Osteocyte (in vitro differentiated cells): ENCODE data around the gene FRMD7. TPM values are rescaled to one million over a fixed set of nuclear protein-coding genes. Genes with fewer than 3 reads are reported as not detected.

ENCODE experiments used
- DNase-seq: peaks from one replicate; pipeline ENCODE4 v3.0.0; 2021; ENCODE audit warnings: mixed read lengths; ENCODE audit not compliant: unreplicated experiment; ENCODE audit errors: extremely low spot score
- H3K27ac Mint-ChIP-seq: one replicate; pipeline ENCODE4 v1.8.0; 2021; ENCODE audit warnings: mild to moderate bottlenecking, mixed read lengths; ENCODE audit not compliant: unreplicated experiment
- H3K27me3 Mint-ChIP-seq: one replicate; pipeline ENCODE4 v1.8.0; 2021; ENCODE audit warnings: mixed read lengths; ENCODE audit not compliant: unreplicated experiment
- H3K36me3 Mint-ChIP-seq: one replicate; pipeline ENCODE4 v1.8.0; 2021; ENCODE audit warnings: mixed read lengths; ENCODE audit not compliant: unreplicated experiment
- H3K4me1 Mint-ChIP-seq: one replicate; pipeline ENCODE4 v1.8.0; 2021; ENCODE audit warnings: mixed read lengths; ENCODE audit not compliant: unreplicated experiment
- H3K4me3 Mint-ChIP-seq: one replicate; pipeline ENCODE4 v1.8.0; 2021; ENCODE audit warnings: mild to moderate bottlenecking, moderate library complexity, mixed read lengths; ENCODE audit not compliant: unreplicated experiment
- H3K9me3 Mint-ChIP-seq: one replicate; pipeline ENCODE4 v1.8.0; 2021; ENCODE audit warnings: mixed read lengths; ENCODE audit not compliant: unreplicated experiment
- total RNA-seq: library from RNA; stranded (reverse); gene quantifications from 2 replicates; pipeline ENCODE4 v1.2.1, GENCODE V29; 2021
- TF ChIP-seq, protein P1 (sequence below): fragments of 200-600 bp; sonication (generic); IDR thresholded peaks from 2 replicates; pipeline ENCODE4 v1.5.0; 2021; ENCODE audit warnings: antibody characterized with exemption, mild to moderate bottlenecking, moderate library complexity

The FRMD7 gene
- total RNA-seq, 1 donor from 2014 or later, result 0.30 TPM

DNA sequence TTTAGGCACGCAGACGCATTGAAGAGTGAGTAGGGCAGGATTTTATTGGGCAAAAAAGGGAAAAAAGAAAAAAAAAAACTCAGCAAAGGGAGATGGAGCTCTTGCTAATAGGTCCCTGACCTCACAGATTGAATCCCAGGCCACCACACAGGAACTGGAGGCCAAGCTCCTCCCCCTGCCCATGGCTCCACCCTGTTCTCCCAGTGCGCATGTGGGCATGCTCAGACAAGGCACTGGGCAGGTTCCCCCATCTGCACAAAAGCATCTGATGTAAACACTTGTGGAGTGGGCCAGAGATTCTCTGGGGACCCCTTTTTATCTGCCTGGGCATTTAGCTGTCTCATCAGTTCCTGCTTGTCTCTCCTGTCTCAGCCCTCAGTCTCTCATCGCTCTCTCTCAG is 9.5 kb downstream of the FRMD7 start:
- no peak for DNase-seq
- H3K4me3 Mint-ChIP-seq, result no peak overlapping the region
- H3K36me3 Mint-ChIP-seq, result peaks cover 2% of the 10 kb centered on the region
- H3K27me3 Mint-ChIP-seq, result no peaks in the 10 kb centered on the region
- TF ChIP-seq, protein P1, sequence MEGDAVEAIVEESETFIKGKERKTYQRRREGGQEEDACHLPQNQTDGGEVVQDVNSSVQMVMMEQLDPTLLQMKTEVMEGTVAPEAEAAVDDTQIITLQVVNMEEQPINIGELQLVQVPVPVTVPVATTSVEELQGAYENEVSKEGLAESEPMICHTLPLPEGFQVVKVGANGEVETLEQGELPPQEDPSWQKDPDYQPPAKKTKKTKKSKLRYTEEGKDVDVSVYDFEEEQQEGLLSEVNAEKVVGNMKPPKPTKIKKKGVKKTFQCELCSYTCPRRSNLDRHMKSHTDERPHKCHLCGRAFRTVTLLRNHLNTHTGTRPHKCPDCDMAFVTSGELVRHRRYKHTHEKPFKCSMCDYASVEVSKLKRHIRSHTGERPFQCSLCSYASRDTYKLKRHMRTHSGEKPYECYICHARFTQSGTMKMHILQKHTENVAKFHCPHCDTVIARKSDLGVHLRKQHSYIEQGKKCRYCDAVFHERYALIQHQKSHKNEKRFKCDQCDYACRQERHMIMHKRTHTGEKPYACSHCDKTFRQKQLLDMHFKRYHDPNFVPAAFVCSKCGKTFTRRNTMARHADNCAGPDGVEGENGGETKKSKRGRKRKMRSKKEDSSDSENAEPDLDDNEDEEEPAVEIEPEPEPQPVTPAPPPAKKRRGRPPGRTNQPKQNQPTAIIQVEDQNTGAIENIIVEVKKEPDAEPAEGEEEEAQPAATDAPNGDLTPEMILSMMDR, result no peak
- H3K4me1 Mint-ChIP-seq, result peaks cover 48% of the 10 kb centered on the region
- peak overlapping the region; percentile 95 for H3K27ac Mint-ChIP-seq
- H3K9me3 Mint-ChIP-seq, result no peaks in the 10 kb centered on the region

DNA sequence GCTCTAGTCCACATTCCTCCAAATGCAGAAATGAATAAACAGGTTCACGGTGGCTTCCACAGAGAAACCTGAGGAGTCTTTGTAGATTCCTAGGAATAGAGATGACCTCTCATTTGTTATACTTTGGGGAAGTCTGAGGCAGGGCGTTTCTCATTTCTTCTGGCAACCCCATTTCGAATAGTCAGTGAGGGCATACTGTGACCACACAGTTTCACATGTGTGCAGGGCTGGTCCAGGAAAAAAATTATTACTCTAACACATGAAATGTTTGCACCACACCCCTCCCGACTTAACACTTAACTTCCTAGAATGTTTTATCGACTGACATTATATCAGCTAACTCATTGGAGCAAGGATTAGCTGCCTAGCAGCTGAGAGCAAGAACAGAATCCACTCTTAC is 12.0 kb downstream of the FRMD7 start:
- no peak for DNase-seq
- Mint-ChIP-seq H3K27me3 (no peaks in the 10 kb centered on the region), H3K27ac (peak overlapping the region; percentile 15), H3K4me3 (no peak overlapping the region), H3K36me3 (no peaks in the 10 kb centered on the region), H3K9me3 (no peaks in the 10 kb centered on the region), H3K4me1 (peaks cover 44% of the 10 kb centered on the region)
- TF ChIP-seq, protein P1, result no peak

DNA sequence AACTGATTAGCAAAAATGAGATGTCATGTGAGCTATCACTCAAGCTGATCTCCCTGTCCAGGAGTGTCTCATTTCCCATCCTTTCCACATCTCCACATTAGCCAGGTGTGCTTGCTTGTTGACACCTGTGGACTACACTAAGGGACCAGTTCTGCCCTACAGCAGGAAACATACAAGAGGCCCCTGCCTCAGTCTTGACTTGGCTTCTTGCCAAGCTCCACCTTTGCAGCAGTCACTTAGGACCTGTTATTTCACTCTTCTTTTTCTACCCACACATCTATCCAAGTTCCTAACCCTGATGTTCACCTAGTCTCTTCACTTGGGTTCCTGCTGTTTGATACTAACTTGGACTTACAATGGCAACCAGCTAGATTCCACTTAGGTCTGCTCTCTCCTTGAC is 13.2 kb downstream of the FRMD7 start:
- TF ChIP-seq, protein P1, result no peak
- no peak overlapping the region for H3K4me3 Mint-ChIP-seq
- H3K36me3 Mint-ChIP-seq, result no peaks in the 10 kb centered on the region
- H3K9me3 Mint-ChIP-seq, result no peaks in the 10 kb centered on the region
- no peaks in the 10 kb centered on the region for H3K27me3 Mint-ChIP-seq
- no peak overlapping the region for H3K27ac Mint-ChIP-seq
- H3K4me1 Mint-ChIP-seq, result peaks cover 32% of the 10 kb centered on the region
- no peak for DNase-seq

DNA sequence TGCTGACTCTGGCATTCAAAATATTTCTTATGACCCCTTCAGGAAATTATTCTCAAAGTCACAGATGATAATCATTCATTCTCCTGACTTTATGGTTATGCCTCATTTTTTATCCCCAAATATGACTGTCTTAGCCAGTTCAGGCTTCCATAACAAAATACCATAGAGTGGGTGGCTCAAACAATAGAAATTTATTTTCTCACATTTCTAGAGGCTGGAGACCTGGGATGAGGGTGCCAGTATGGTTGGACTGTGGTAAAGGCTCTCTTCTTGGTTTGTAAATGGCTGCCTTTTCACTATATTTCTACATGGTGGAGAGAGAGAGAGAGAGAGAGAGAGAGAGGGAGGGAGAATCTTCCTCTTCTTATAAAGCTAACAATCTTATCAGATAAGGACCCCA is 20.5 kb downstream of the FRMD7 start:
- no peaks in the 10 kb centered on the region for H3K36me3 Mint-ChIP-seq
- peaks cover 12% of the 10 kb centered on the region for H3K4me1 Mint-ChIP-seq
- DNase-seq, result no peak
- H3K9me3 Mint-ChIP-seq, result no peaks in the 10 kb centered on the region
- peak overlapping the region; percentile 48 for H3K27ac Mint-ChIP-seq
- no peak overlapping the region for H3K4me3 Mint-ChIP-seq
- no peaks in the 10 kb centered on the region for H3K27me3 Mint-ChIP-seq
- TF ChIP-seq, protein P1, result no peak

DNA sequence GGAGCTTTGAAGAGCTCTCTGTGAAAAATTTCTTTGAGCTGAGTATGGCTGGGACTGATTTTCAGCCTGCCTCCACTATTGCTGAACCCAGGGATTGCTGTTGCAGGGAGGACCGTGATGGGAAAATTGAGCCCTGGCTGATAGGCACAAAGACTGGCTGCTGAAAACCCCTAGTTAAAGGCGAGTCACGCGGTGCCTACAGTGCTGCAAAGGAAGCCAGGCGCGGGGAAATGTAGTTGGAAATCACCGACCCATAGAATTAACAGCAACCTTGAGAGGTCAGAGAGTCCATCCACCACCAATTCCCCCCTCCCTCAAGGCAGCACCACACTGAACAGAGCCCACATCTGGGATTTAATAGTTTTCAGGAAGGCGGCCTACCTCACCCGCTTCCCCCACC is 26.0 kb downstream of the FRMD7 start:
- no peak overlapping the region for H3K4me3 Mint-ChIP-seq
- no peaks in the 10 kb centered on the region for H3K36me3 Mint-ChIP-seq
- H3K27me3 Mint-ChIP-seq, result peaks cover 4% of the 10 kb centered on the region
- H3K9me3 Mint-ChIP-seq, result no peaks in the 10 kb centered on the region
- H3K27ac Mint-ChIP-seq, result no peak overlapping the region
- no peaks in the 10 kb centered on the region for H3K4me1 Mint-ChIP-seq
- no peak for DNase-seq
- TF ChIP-seq, protein P1, result no peak
